ENCODE data around the gene GPR149.

The GPR149 gene

DNA sequence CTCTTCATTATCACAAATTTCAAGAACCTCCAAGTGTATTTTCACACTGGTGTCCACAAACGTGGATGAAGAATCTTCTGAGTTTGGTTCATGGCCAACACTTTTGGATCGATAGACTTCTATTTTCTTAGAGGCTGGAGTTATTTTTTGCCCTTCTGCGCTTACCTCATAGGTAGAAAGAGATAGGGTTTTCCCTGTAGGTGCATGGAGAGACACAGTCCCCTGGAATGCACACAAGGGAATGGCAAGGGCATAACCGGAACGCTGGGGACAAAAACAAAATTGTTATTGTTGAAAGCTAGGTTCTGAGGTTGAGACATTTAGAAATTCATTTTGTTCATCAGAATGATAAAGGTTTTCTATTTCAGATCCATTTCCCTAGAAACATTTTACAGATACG, 92.0 kb downstream of the GPR149 start:
- Histone ChIP-seq H3K9me3 (ENCODE audit: low read length) (no peaks in the 10 kb centered on the region), H3K4me3 (ENCODE audit: low read depth in 1 of 2, low read length in 2 of 2) (no peak overlapping the region), H3K27me3 (ENCODE audit: control insufficient read depth in 1 of 2, insufficient read depth in 2 of 2, low read length in 2 of 2) (no peaks in the 10 kb centered on the region), H3K36me3 (ENCODE audit: insufficient read depth, low read length) (no peaks in the 10 kb centered on the region), H3K9ac (ENCODE audit: low read length) (no peak overlapping the region), H3K27ac (ENCODE audit: low read depth, low read length) (no peak overlapping the region), H3K4me1 (ENCODE audit: insufficient read depth, low read length) (no peaks in the 10 kb centered on the region)

DNA sequence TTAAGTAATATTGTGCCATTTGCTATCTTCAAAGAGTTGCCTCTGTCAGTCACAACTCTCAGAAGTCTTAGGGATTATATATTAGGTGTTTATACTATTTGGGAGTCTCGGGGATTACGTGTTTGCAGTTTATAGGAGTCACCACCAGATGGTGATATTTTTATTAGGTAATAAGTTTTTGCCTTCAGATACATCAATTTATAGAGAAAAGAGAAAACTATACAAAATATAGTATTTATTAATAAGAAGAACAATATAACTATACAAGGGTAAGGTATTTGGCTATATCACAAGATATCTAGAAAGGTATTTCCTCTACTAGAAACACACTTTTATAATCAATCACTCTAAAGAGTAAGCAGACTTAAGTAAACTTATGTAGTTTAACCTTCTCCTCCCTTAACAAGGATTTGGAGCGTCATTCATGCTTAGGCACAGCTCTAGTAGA, 95.0 kb downstream of the GPR149 start:
- Histone ChIP-seq H3K27me3 (ENCODE audit: control insufficient read depth in 1 of 2, insufficient read depth in 2 of 2, low read length in 2 of 2) (no peaks in the 10 kb centered on the region), H3K27ac (ENCODE audit: low read depth, low read length) (no peak overlapping the region), H3K36me3 (ENCODE audit: insufficient read depth, low read length) (no peaks in the 10 kb centered on the region), H3K9me3 (ENCODE audit: low read length) (no peaks in the 10 kb centered on the region), H3K9ac (ENCODE audit: low read length) (no peak overlapping the region), H3K4me1 (ENCODE audit: insufficient read depth, low read length) (no peaks in the 10 kb centered on the region), H3K4me3 (ENCODE audit: low read depth in 1 of 2, low read length in 2 of 2) (no peak overlapping the region)

DNA sequence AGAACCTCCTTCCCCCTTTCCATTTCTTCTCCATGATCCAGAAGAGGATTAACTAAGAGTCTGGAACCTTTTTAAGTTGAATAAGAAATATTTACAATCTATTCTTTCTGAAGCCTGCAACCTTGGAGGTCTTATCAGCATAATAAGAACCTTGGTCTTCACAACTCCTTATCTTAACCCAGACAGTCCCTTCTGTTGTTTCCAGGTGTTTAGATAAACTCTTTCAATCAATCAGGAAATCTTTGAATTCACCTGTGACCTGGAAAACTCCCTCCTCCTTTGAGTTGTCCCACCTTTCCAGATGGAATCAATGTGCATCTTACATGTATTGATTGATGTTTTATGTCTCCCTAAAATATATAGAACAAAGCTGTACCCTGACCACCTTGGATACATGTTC, 102.1 kb downstream of the GPR149 start:
- Histone ChIP-seq H3K27me3 (ENCODE audit: control insufficient read depth in 1 of 2, insufficient read depth in 2 of 2, low read length in 2 of 2) (no peaks in the 10 kb centered on the region), H3K9me3 (ENCODE audit: low read length) (no peaks in the 10 kb centered on the region), H3K36me3 (ENCODE audit: insufficient read depth, low read length) (no peaks in the 10 kb centered on the region), H3K27ac (ENCODE audit: low read depth, low read length) (no peak overlapping the region), H3K4me3 (ENCODE audit: low read depth in 1 of 2, low read length in 2 of 2) (no peak overlapping the region), H3K9ac (ENCODE audit: low read length) (no peak overlapping the region), H3K4me1 (ENCODE audit: insufficient read depth, low read length) (peaks cover 3% of the 10 kb centered on the region)

DNA sequence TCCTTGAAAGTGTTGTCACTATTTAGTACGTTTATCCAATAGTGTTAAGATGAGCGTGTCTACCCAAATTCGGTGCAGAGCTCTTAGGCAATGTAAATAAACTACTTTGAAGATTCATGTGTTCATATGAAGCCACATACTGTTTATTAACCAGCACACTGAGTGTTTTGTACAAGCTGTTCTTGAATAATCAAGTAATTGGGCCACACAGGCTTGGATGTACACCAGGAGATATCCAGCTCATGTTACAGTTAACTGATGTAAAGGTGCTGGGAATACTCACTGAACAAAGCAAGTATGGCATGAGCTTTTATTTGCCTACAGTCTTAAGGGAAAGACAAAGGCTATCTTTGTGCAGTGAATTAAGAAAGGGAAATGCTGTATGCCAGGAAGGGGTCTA, 105.1 kb downstream of the GPR149 start:
- Histone ChIP-seq H3K27me3 (ENCODE audit: control insufficient read depth in 1 of 2, insufficient read depth in 2 of 2, low read length in 2 of 2) (no peaks in the 10 kb centered on the region), H3K4me1 (ENCODE audit: insufficient read depth, low read length) (peaks cover 24% of the 10 kb centered on the region), H3K4me3 (ENCODE audit: low read depth in 1 of 2, low read length in 2 of 2) (peak overlapping the region in 1 of 2 donors; percentile 94), H3K27ac (ENCODE audit: low read depth, low read length) (peak overlapping the region; percentile 16), H3K9me3 (ENCODE audit: low read length) (no peaks in the 10 kb centered on the region), H3K9ac (ENCODE audit: low read length) (peak overlapping the region; percentile 99), H3K36me3 (ENCODE audit: insufficient read depth, low read length) (no peaks in the 10 kb centered on the region)

DNA sequence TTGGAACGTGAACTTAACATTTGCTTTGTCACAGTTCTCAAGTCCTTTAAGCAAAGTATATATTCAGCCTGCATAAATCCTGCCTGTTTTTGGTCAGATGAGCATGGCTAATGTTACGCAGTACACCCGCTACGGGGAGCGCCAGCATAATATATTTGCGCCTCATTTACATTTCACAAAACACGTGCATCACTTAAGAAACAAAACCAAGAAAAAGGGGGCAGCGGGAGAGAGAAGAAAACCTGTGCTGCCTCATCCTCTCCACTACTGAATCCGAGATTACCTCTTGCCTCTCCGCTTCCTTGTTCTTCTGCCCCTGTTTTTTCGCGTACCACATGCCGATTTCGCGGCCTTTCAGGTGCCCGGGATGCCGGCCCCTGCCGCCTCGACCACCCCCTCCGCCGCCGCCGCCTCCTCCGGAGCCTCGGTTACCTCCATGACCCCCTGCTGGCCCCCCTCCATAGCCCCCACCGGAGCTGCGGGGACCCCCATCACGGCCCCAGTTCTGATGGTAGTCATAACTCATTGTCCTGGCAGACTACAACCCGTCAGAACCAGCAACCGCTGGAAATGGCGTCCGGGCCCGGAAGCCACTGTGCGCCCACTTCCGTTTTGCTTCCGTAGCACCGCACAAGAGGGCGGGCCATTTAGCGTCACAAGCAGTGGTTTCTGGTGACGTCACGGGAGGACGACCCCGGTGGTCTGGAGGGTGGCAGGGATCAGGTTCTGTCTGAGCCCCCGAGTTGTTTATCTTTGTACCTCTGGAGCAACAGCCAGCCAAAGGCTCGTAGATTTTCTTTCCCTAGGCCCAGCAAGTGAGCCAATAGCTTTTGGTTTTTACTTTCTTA, 105.9 kb downstream of the GPR149 start, which contains the start of gene DHX36:
DHX36 (minus strand) TSS at position 597 of the 848 bp plus-strand sequence; CDS start at position 526, 71 bp downstream.
- peaks cover 28% of the 10 kb centered on the region for H3K4me1 ChIP-seq (ENCODE audit: insufficient read depth, low read length)

DNA sequence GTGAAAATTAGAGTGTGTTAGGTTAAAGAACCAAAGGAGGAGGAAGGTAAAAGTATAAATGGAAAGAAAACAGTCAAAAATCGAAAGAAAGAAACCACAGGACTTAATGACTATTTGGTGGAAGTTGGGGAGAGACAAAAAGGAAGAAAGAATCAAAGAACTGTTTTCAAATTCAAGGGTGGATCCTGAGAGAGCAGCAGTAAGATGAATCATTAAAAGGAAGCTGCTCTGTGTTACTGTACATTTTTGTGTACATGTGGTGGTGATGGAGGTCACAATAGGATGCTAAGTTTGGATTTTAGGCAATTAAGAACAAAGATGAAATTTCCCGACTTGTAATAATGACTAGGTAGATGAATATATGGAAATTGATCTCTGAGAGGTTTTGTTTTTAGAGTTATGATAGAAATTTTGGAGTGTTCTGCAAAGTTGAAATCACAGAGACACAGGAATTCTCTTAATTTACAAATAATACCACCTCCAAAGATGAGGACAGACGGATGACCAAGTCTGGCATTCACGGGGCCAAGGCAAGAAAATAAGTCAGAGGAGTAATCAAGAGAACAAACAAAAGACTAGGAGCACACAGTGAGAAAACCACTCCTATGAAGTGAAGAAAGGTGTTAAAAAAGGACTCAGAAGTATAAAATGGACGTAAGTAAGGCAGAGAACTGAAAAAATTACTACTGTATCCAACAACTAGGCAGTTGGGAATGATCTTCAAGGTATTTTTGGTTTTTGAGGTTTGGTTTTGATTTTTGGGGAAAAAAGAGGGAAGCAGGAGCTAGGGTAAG, 112.8 kb downstream of the GPR149 start:
- Histone ChIP-seq H3K36me3 (ENCODE audit: insufficient read depth, low read length) (peaks cover 18% of the 10 kb centered on the region), H3K4me1 (ENCODE audit: insufficient read depth, low read length) (peaks cover 26% of the 10 kb centered on the region), H3K9ac (ENCODE audit: low read length) (no peak overlapping the region), H3K4me3 (ENCODE audit: low read depth in 1 of 2, low read length in 2 of 2) (no peak overlapping the region), H3K27ac (ENCODE audit: low read depth, low read length) (no peak overlapping the region), H3K9me3 (ENCODE audit: low read length) (no peaks in the 10 kb centered on the region), H3K27me3 (ENCODE audit: control insufficient read depth in 1 of 2, insufficient read depth in 2 of 2, low read length in 2 of 2) (no peaks in the 10 kb centered on the region)

More for the DNA sequence above, 105.9 kb downstream of the GPR149 start, which contains the start of gene DHX36:
- Histone ChIP-seq H3K27ac (ENCODE audit: low read depth, low read length) (peak within 1 kb of the TSS; percentile 96), H3K36me3 (ENCODE audit: insufficient read depth, low read length) (no peaks in the 10 kb centered on the region), H3K27me3 (ENCODE audit: control insufficient read depth in 1 of 2, insufficient read depth in 2 of 2, low read length in 2 of 2) (no peaks in the 10 kb centered on the region), H3K9ac (ENCODE audit: low read length) (peak within 1 kb of the TSS; percentile 99), H3K4me3 (ENCODE audit: low read depth in 1 of 2, low read length in 2 of 2) (peak within 1 kb of the TSS; percentile 94 to 99), H3K9me3 (ENCODE audit: low read length) (no peaks in the 10 kb centered on the region)

DNA sequence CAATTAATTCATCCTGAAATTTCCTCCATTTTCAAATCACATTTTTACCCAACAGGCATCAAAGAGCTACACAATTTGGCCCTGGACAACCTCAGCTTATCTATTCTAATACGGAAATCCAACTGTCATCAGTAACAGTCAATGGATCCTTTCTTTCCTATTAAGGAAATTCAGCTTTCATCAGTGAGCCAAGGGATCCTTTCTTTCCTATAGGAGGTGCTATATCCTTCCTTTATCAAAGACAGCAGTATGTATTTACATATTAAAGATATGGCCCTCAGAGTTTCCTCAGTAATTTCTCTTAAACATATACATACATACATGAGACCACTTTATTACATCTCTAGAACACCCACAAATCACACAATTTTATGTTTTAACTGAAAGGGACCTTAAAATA, 115.8 kb downstream of the GPR149 start:
- no peak overlapping the region for H3K4me3 ChIP-seq (ENCODE audit: low read depth in 1 of 2, low read length in 2 of 2)
- no peak overlapping the region for H3K27ac ChIP-seq (ENCODE audit: low read depth, low read length)
- peaks cover 8% of the 10 kb centered on the region for H3K4me1 ChIP-seq (ENCODE audit: insufficient read depth, low read length)
- no peak overlapping the region for H3K9ac ChIP-seq (ENCODE audit: low read length)
- H3K27me3 ChIP-seq (ENCODE audit: control insufficient read depth in 1 of 2, insufficient read depth in 2 of 2, low read length in 2 of 2): no peaks in the 10 kb centered on the region
- H3K9me3 ChIP-seq (ENCODE audit: low read length): no peaks in the 10 kb centered on the region
- peaks cover 18% of the 10 kb centered on the region for H3K36me3 ChIP-seq (ENCODE audit: insufficient read depth, low read length)

DNA sequence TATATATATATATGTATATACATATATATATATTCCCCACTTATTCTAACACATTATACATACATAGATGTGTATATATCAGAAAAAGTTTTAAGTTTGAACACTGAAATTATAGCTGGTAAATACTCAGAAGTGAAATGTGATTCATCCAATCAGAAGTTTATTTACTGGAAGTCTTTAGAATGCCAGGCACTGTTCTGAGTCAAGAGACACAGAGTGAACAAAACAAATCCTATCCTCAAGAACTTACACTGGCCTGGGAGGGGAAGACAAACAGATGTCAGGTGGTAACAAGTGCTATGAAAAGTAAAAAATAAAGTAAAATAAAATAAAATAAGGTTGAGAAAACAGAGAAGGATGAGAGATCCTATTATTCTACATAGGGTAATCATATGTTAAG, 119.2 kb downstream of the GPR149 start:
- Histone ChIP-seq H3K9ac (ENCODE audit: low read length) (no peak overlapping the region), H3K27me3 (ENCODE audit: control insufficient read depth in 1 of 2, insufficient read depth in 2 of 2, low read length in 2 of 2) (no peaks in the 10 kb centered on the region), H3K9me3 (ENCODE audit: low read length) (no peaks in the 10 kb centered on the region), H3K27ac (ENCODE audit: low read depth, low read length) (no peak overlapping the region), H3K4me1 (ENCODE audit: insufficient read depth, low read length) (no peaks in the 10 kb centered on the region), H3K36me3 (ENCODE audit: insufficient read depth, low read length) (peaks cover 25% of the 10 kb centered on the region), H3K4me3 (ENCODE audit: low read depth in 1 of 2, low read length in 2 of 2) (no peak overlapping the region)

DNA sequence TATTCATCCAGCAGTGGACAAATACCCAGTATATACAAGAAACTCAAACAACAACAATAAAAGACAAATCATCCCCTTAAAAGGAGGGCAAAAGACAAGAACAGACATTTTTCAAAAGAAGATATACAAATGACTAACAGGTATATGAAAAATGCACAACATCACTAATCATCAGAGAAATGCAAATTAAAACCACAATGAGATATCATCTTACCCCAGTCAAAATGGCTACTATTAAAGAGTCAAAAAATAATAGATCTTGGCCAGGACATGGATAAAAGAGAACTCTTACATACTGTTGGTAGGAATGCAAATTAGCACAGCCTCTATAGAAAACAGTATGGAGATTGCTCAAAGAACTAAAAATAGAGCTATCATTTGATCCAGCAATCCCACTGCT, 122.6 kb downstream of the GPR149 start:
- no peaks in the 10 kb centered on the region for H3K4me1 ChIP-seq (ENCODE audit: insufficient read depth, low read length)
- H3K9ac ChIP-seq (ENCODE audit: low read length): no peak overlapping the region
- H3K27ac ChIP-seq (ENCODE audit: low read depth, low read length): no peak overlapping the region
- H3K9me3 ChIP-seq (ENCODE audit: low read length): no peaks in the 10 kb centered on the region
- H3K4me3 ChIP-seq (ENCODE audit: low read depth in 1 of 2, low read length in 2 of 2): no peak overlapping the region
- H3K27me3 ChIP-seq (ENCODE audit: control insufficient read depth in 1 of 2, insufficient read depth in 2 of 2, low read length in 2 of 2): no peaks in the 10 kb centered on the region
- peaks cover 33% of the 10 kb centered on the region for H3K36me3 ChIP-seq (ENCODE audit: insufficient read depth, low read length)

DNA sequence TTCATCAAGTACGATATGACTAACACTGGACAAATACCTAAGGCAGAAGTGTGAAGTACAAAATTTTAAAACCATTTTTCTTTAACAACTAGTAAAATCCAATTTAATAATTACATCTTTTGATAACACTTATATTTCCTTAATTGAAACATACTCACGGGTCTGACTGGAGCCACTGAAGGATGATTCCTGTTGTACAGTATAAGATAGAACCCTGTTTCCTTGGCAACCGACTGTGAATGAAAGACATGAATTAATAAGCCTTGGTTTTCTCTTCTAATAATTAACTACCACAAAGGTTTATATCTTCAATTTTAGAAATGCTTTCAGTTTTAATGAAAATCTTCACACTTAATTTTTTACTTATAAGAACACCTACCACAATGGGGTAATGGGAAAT, 125.1 kb downstream of the GPR149 start:
- H3K4me3 ChIP-seq (ENCODE audit: low read depth in 1 of 2, low read length in 2 of 2): no peak overlapping the region
- H3K27ac ChIP-seq (ENCODE audit: low read depth, low read length): no peak overlapping the region
- peaks cover 52% of the 10 kb centered on the region for H3K36me3 ChIP-seq (ENCODE audit: insufficient read depth, low read length)
- H3K27me3 ChIP-seq (ENCODE audit: control insufficient read depth in 1 of 2, insufficient read depth in 2 of 2, low read length in 2 of 2): no peaks in the 10 kb centered on the region
- no peaks in the 10 kb centered on the region for H3K4me1 ChIP-seq (ENCODE audit: insufficient read depth, low read length)
- no peak overlapping the region for H3K9ac ChIP-seq (ENCODE audit: low read length)
- H3K9me3 ChIP-seq (ENCODE audit: low read length): no peaks in the 10 kb centered on the region

DNA sequence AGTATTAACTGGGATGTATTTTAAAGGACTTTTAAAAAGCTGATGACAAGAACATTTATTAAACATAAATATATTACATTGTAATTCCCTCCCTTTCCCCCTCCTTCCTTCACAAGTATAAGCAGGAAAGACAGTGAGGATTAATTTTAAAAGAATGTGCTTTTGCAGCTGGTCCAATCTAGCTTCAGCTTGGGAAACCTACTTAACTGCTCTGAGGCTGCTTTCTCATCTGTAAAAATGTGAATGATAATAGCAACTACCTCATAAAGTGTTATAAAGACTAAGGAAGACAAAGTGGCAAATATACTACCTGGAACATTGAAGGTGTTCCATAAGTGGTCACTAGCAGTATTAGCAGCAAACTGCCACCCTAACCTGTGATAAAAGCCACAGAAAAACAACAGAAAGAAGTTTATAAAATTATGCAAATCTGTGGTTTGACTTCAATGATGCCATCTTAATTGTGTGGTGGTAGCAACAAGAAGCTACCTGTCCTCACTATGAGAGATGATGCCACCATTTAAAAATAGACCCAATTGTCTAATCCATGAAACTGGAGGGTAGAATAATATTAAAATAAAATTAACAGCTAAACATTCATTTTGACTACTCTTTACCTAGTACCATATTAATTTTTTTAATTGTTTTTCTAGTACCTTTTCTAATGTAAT, 125.7 kb downstream of the GPR149 start:
- Histone ChIP-seq H3K9ac (ENCODE audit: low read length) (no peak overlapping the region), H3K4me3 (ENCODE audit: low read depth in 1 of 2, low read length in 2 of 2) (no peak overlapping the region), H3K27ac (ENCODE audit: low read depth, low read length) (no peak overlapping the region), H3K27me3 (ENCODE audit: control insufficient read depth in 1 of 2, insufficient read depth in 2 of 2, low read length in 2 of 2) (no peaks in the 10 kb centered on the region), H3K36me3 (ENCODE audit: insufficient read depth, low read length) (peaks cover 52% of the 10 kb centered on the region), H3K4me1 (ENCODE audit: insufficient read depth, low read length) (no peaks in the 10 kb centered on the region), H3K9me3 (ENCODE audit: low read length) (no peaks in the 10 kb centered on the region)

All from muscle layer of colon (tissue), 2 donors.